WI38 (cell line): ENCODE results near the gene SEMA5A.

Source experiments
- H3K4me3 ChIP-seq: 2 replicates; pipeline ENCODE4 v1.5.1; 2011; ENCODE audit warnings: low read depth, mild to moderate bottlenecking, control low read depth, low read length
- CTCF ChIP-seq: IDR thresholded peaks from 2 replicates; pipeline ENCODE4 v1.5.1; 2012; ENCODE audit warnings: low read depth, mild to moderate bottlenecking, control low read depth, low read length

The SEMA5A gene

GRCh38 chr5:9168791-9169556 lies 376.9 kb downstream of the SEMA5A start:
- H3K4me3 ChIP-seq = no peak overlapping the region
- no peak for TF ChIP-seq CTCF

- H3K4me3 ChIP-seq = no peak overlapping the region
- TF ChIP-seq CTCF = no peak
Observed at GRCh38 chr5:9166202-9167112, 379.4 kb downstream of the SEMA5A start.

GRCh38 chr5:9165546-9165945 lies 380.3 kb downstream of the SEMA5A start:
- no peak for TF ChIP-seq CTCF

GRCh38 chr5:9160747-9161146 lies 385.1 kb downstream of the SEMA5A start:
- no peak for TF ChIP-seq CTCF
- H3K4me3 ChIP-seq = no peak overlapping the region

More at GRCh38 chr5:9165546-9165945, 380.3 kb downstream of the SEMA5A start:
- no peak overlapping the region for H3K4me3 ChIP-seq

GRCh38 chr5:9157811-9158210 lies 388.1 kb downstream of the SEMA5A start:
- no peak for TF ChIP-seq CTCF
- no peak overlapping the region for H3K4me3 ChIP-seq

GRCh38 chr5:9157020-9157419 lies 388.9 kb downstream of the SEMA5A start:
- TF ChIP-seq CTCF = no peak
- no peak overlapping the region for H3K4me3 ChIP-seq

GRCh38 chr5:9156282-9156681 lies 389.6 kb downstream of the SEMA5A start:
- H3K4me3 ChIP-seq = no peak overlapping the region
- TF ChIP-seq CTCF = peak; percentile 48; the same call in 1 of the 2 replicates
